GM21717 (cell line): ENCODE measurements around the gene MECP2.

ENCODE experiments used
- ATAC-seq: cut with Tn5 transposase; IDR thresholded peaks from one replicate; pipeline ENCODE4 v1.9.1; 2021; ENCODE audit warnings: mild to moderate bottlenecking, moderate library complexity; ENCODE audit not compliant: unreplicated experiment

Gene MECP2

GRCh38 chrX:153972368-153973126, 125.0 kb downstream of the MECP2 start, which contains the start of gene TMEM187:
Gene TMEM187, plus strand, starts transcription at chrX:153972754. Its CDS starts 9,309 bp downstream, at chrX:153982063.
- ATAC-seq = peak; percentile 44
